Breast epithelium (tissue), 4 donors: Measurements from ENCODE around the gene ZNF366. TPM values are rescaled to one million over a fixed set of nuclear protein-coding genes. Genes with fewer than 3 reads are reported as not detected.

Experiments used
- DNase-seq, 2 donors: peaks; one replicate each; pipeline ENCODE4 v3.0.0-alpha.2; 2019; ENCODE audit warnings: low spot score in 2 of 2
- H3K27ac ChIP-seq, 2 donors: fragments of 200-600 bp; sonication (generic) in 1 of 2; one replicate each; pipeline ENCODE4 v1.5.1; 2016 to 2019; ENCODE audit warnings: mild to moderate bottlenecking in 1 of 2
- H3K27me3 ChIP-seq, 2 donors: fragments of 200-600 bp; sonication (generic) in 1 of 2; one replicate each; pipeline versions ENCODE4 v1.5.1 to v1.6.0; 2017 to 2019; ENCODE audit warnings: control low read depth in 1 of 2, mild to moderate bottlenecking in 1 of 2
- H3K36me3 ChIP-seq: fragments of 200-600 bp; one replicate; pipeline ENCODE4 v1.5.1; 2019
- H3K4me1 ChIP-seq, 2 donors: fragments of 200-600 bp; sonication (generic); one replicate each; pipeline ENCODE4 v1.5.1; 2016 to 2019; ENCODE audit warnings: control low read depth in 1 of 2
- H3K4me3 ChIP-seq, 3 donors: fragments of 200-600 bp; sonication (generic); 1 replicate in 2 of 3; 2 replicates in 1 of 3; pipeline ENCODE4 v1.5.1; 2016 to 2019; ENCODE audit warnings: mild to moderate bottlenecking in 3 of 3, moderate library complexity in 2 of 3
- H3K9me3 ChIP-seq, 2 donors: fragments of 200-600 bp; sonication (generic) in 1 of 2; one replicate each; pipeline ENCODE4 v1.5.1; 2016 to 2019; ENCODE audit warnings: control low read depth in 1 of 2
- POLR2A ChIP-seq: fragments of 450-650 bp; IDR thresholded peaks from one replicate; pipeline ENCODE4 v1.6.1; 2016; ENCODE audit warnings: antibody characterized with exemption, mild to moderate bottlenecking, moderate library complexity
- POLR2AphosphoS5 ChIP-seq, 3 donors: sonication (generic); formaldehyde crosslinking; IDR thresholded peaks; one replicate each; pipeline ENCODE4 v1.6.1; 2017; ENCODE audit warnings: antibody characterized with exemption in 3 of 3
- intact Hi-C: fragments of 100-400 bp; cut with DNase I; formaldehyde crosslinking; loops from one replicate; pipeline ENCODE4 v1.15.1; 2023; ENCODE audit warnings: low total_unique reads
- total RNA-seq, 3 donors: library from RNA; depleted of rRNA; stranded (reverse); fragments of >200 nt; gene quantifications; one replicate each; pipeline ENCODE4 v1.1.0, GENCODE V29; 2016
- TF ChIP-seq, protein P1 (sequence below), 3 donors: fragments of 450-650 bp; IDR thresholded peaks; one replicate each; pipeline ENCODE4 v1.5.1; 2016 to 2017; ENCODE audit warnings: antibody characterized with exemption in 3 of 3, mild to moderate bottlenecking in 3 of 3, moderate library complexity in 3 of 3

The ZNF366 gene
- total RNA-seq, 3 donors from 2014 or later: 1.9 to 5.2 (median 2.6) TPM

DNA sequence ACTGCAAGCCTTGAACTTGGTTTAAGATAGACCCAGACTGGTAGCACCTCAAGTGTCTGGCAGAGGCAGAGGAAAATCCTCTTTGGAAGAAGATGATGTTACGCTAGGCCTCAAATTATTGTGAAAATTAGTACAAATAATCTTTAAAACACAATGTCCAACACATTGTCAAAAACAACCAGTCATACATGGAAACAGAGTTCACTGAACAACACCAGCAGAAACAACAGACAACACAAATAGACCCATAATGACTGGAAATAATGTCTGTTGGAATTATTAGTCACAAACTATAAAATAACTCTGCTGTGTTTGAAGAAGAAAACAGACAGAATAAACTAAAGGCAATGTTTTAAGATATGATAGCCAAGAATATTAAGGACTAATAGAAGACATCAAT lies 15.4 kb upstream of the ZNF366 start:
- no peaks in the 10 kb centered on the region for H3K27me3 ChIP-seq
- no peak for DNase-seq
- intact Hi-C loops: loop anchor here (10.0 kb wide), 1 partner anchor 158 kb away; no protein-coding TSS in a partner anchor
- no peaks in the 10 kb centered on the region for H3K36me3 ChIP-seq
- no peak overlapping the region for H3K27ac ChIP-seq
- TF ChIP-seq, protein P1, sequence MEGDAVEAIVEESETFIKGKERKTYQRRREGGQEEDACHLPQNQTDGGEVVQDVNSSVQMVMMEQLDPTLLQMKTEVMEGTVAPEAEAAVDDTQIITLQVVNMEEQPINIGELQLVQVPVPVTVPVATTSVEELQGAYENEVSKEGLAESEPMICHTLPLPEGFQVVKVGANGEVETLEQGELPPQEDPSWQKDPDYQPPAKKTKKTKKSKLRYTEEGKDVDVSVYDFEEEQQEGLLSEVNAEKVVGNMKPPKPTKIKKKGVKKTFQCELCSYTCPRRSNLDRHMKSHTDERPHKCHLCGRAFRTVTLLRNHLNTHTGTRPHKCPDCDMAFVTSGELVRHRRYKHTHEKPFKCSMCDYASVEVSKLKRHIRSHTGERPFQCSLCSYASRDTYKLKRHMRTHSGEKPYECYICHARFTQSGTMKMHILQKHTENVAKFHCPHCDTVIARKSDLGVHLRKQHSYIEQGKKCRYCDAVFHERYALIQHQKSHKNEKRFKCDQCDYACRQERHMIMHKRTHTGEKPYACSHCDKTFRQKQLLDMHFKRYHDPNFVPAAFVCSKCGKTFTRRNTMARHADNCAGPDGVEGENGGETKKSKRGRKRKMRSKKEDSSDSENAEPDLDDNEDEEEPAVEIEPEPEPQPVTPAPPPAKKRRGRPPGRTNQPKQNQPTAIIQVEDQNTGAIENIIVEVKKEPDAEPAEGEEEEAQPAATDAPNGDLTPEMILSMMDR (IDR thresholded peaks at IDR 0.05): no peak
- TF ChIP-seq POLR2AphosphoS5 (IDR thresholded peaks at IDR 0.05) (no peak), POLR2A (no peak)
- H3K4me1 ChIP-seq: no peaks in the 10 kb centered on the region
- H3K9me3 ChIP-seq: no peaks in the 10 kb centered on the region
- no peak overlapping the region for H3K4me3 ChIP-seq

DNA sequence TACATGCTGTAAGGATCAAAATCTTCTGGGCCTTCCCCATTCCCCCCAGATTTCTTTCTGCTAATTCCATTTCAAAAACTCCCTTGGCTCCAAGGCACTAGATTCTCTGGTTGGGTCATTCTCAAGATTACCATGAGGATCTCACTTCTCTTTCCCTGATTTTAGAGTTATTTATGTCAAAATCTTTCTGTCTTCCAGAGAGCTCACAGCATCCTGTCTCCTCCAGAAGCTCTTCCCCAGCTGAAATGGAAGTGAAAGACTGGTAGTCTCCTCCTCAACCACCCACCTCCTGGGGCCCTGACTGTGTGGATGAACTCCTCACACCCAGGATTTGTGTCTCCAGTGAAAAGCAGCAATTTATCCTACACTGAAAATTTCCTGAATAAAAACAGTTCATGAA lies 11.9 kb upstream of the ZNF366 start:
- intact Hi-C loops: no loop called here
- no peak overlapping the region for H3K27ac ChIP-seq

GRCh38 chr5:72518001-72518683 lies 10.9 kb upstream of the ZNF366 start:
- H3K4me1 ChIP-seq: no peaks in the 10 kb centered on the region
- intact Hi-C loops: no loop called here
- H3K9me3 ChIP-seq: no peaks in the 10 kb centered on the region
- no peak for TF ChIP-seq POLR2A
- TF ChIP-seq, protein P1 (IDR thresholded peaks at IDR 0.05): no peak
- TF ChIP-seq POLR2AphosphoS5 (IDR thresholded peaks at IDR 0.05): no peak
- H3K27me3 ChIP-seq: no peaks in the 10 kb centered on the region
- H3K36me3 ChIP-seq: no peaks in the 10 kb centered on the region
- H3K27ac ChIP-seq: peak overlapping the region in 1 of 2 donors; percentile 16
- no peak overlapping the region for H3K4me3 ChIP-seq
- no peak for DNase-seq

More for the DNA sequence above, 11.9 kb upstream of the ZNF366 start:
- H3K36me3 ChIP-seq: no peaks in the 10 kb centered on the region
- no peaks in the 10 kb centered on the region for H3K4me1 ChIP-seq
- no peak for DNase-seq
- TF ChIP-seq, protein P1 (IDR thresholded peaks at IDR 0.05): no peak
- TF ChIP-seq POLR2AphosphoS5 (IDR thresholded peaks at IDR 0.05): no peak
- H3K4me3 ChIP-seq: no peak overlapping the region
- no peaks in the 10 kb centered on the region for H3K9me3 ChIP-seq
- no peaks in the 10 kb centered on the region for H3K27me3 ChIP-seq

DNA sequence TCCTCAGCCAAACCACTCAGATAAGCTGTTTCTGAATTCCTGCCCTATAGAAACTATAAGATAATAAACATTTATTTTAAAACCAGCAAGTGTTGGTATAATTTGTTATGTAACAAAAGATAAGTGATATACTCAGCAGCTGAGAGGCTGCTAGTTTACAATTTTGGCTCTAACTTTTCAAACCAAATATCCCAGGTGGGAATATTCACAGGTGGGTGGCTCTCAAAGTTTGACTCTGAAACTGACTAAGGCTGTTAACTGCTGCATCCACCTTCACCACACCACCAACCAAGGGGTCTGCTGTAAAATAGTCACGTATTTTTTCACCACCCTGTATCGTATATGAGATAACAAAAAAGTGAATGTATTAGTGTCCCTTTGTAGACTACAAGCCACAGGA lies 9.7 kb upstream of the ZNF366 start:
- Histone ChIP-seq H3K9me3 (no peaks in the 10 kb centered on the region), H3K36me3 (no peaks in the 10 kb centered on the region), H3K4me3 (no peak overlapping the region), H3K27me3 (no peaks in the 10 kb centered on the region), H3K4me1 (no peaks in the 10 kb centered on the region), H3K27ac (no peak overlapping the region)
- TF ChIP-seq POLR2AphosphoS5 (IDR thresholded peaks at IDR 0.05): no peak
- TF ChIP-seq, protein P1 (IDR thresholded peaks at IDR 0.05): no peak
- no peak for TF ChIP-seq POLR2A
- no peak for DNase-seq
- intact Hi-C loops: no loop called here

GRCh38 chr5:72515211-72515610 lies 8.0 kb upstream of the ZNF366 start:
- DNase-seq: no peak
- no peaks in the 10 kb centered on the region for H3K36me3 ChIP-seq
- no peak overlapping the region for H3K4me3 ChIP-seq
- intact Hi-C loops: no loop called here
- no peaks in the 10 kb centered on the region for H3K9me3 ChIP-seq
- no peak for TF ChIP-seq POLR2AphosphoS5 (IDR thresholded peaks at IDR 0.05)
- TF ChIP-seq, protein P1 (IDR thresholded peaks at IDR 0.05): no peak
- TF ChIP-seq POLR2A: no peak
- no peaks in the 10 kb centered on the region for H3K27me3 ChIP-seq
- no peaks in the 10 kb centered on the region for H3K4me1 ChIP-seq
- no peak overlapping the region for H3K27ac ChIP-seq
